Esophagus squamous epithelium (tissue), 4 donors: Measurements from ENCODE around the gene TMEM59L.

ENCODE experiments used
- CTCF ChIP-seq, 6 experiments: fragments of 450-650 bp in 4 of 6; fragments of 200-600 bp in 2 of 6; sonication (generic) in 2 of 6; IDR thresholded peaks; one replicate each; pipeline ENCODE4 v1.5.1; 2016 to 2019; ENCODE audit warnings: antibody characterized with exemption in 6 of 6, mild to moderate bottlenecking in 4 of 6, moderate library complexity in 4 of 6
- POLR2A ChIP-seq, 4 donors: fragments of 450-650 bp; IDR thresholded peaks; one replicate each; pipeline ENCODE4 v1.6.1; 2017; ENCODE audit warnings: antibody characterized with exemption in 4 of 4, mild to moderate bottlenecking in 4 of 4, moderate library complexity in 3 of 4

- no peak for TF ChIP-seq CTCF (IDR thresholded peaks at IDR 0.05)
- TF ChIP-seq POLR2A (IDR thresholded peaks at IDR 0.05): no peak
Observed at GRCh38 chr19:18566953-18567352, 45.7 kb upstream of the TMEM59L start.
